HG03520 (cell line): ENCODE results near the gene CLMP.
"Not testable (repeated sequence)": the region's sequence is repeated elsewhere in the genome, so short reads cannot be mapped to it uniquely, and the experiment has no call there.

Experiments used
- ATAC-seq: cut with Tn5 transposase; IDR thresholded peaks from one replicate; pipeline ENCODE4 v1.9.1; 2021; ENCODE audit warnings: mild to moderate bottlenecking, moderate library complexity; ENCODE audit not compliant: unreplicated experiment

CLMP gene

DNA sequence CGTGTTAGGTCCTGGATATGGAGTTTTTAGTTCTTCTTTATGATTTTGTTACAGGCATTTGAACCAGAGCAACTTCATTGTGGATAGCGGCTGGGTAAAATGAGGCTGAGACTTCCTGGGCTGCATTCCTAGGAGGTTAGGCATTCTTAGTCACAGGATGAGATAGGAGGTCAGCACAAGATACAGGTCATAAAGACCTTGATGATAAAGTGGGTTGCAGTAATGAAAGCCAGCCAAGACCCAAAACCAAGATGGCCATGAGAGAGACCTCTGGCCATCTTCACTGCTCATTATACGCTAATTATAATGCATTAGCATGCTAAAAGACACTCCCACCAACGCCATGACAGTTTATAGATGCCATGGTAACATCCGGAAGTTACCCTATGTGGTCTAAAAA, 23.4 kb upstream of the CLMP start:
- ATAC-seq: no peak

DNA sequence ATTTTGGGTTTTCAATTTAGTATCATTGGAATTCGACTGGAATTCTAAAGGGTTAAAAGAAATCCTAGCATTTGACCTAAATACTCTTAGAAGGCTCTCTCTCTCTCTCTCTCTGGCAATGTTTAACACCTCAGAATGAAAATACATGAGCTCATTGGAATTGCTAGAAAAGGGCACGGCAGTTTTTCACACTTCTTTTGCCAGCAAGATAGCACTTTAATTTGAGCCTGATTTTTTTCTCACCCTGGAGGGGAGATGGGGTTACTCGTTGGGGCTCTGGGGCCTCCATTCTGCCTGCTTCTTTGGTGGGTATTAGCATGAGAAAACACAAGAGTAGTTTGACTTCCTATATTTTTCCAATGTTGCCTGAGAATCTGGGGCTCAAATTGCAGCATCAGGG, 22.8 kb upstream of the CLMP start:
- no peak for ATAC-seq

DNA sequence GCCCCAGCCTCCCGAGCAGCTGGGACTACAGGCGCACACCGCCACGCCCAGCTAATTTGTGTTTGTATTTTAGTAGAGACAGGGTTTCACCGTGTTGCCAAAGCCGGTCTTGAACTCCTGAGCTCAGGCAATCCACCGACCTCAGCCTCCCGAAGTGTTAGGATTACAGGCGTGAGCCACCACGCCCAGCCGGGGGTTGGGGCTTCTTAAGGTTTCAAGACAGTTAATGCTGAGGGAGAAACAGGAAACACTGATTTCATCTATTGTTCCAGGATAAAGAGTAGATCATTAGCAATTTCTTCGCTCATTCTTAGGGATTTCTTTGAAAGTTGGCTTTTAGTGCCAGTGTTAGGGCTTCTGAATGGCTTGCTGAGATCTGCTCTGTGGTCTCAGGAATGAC, 21.2 kb upstream of the CLMP start:
- no peak for ATAC-seq

DNA sequence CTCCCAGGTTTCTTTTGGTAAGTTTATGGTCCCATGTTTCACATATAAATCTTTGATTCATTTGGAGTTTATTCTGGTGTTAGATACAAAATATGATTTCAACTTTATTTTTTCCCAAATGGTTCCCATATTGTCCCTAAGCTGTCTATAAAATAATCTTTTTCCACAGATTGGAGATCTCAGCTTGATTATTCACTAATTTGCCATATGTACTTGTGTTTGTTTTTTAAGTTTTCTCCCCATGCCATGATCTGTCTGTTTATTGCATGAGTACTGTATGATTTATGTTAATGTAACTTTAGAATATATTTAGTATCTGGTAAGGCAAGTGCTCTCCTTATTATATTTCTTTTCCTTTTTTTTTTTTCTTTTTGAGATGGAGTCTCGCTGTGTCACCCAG, 19.9 kb upstream of the CLMP start:
- no peak for ATAC-seq

DNA sequence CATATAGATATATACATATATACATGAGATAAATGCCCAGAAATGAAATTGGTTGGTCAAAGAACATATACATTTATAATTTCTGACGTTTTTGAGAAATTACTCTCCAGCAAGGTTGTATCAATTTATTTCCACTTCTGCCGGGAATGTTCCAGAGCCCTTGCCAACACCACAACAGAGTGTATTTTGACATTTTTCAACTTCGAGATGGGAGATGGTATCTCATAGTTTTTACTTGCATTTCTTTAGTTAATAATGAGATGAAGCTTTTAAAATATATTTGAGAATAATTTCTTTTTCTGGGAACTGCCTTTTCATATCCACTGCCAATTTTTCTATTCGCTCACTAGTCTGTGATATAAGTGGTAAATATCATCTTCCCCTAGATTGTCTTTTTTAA, 19.3 kb upstream of the CLMP start:
- no peak for ATAC-seq

DNA sequence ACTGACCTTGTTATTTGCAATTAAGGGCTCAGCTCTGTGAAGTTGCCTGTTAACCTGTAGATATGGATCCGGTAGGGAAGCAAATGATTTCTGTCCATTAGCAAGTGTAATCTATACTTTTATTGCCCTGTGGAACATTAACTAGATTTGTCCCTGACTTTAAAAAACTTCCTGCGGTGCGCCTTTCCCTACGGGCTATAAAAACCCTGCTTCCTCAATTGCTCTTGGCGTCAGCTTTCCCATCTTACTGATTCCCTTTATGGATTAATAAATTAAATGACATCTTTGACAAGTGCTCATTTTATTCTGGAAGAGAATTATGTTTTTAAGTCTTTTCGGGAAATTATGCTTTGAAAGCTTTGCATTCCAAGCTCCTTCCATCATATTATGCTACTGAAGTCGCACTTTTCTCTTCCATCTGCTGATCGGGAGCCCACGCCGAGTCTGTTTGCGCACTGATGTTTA, 18.3 kb upstream of the CLMP start:
- ATAC-seq: no peak

DNA sequence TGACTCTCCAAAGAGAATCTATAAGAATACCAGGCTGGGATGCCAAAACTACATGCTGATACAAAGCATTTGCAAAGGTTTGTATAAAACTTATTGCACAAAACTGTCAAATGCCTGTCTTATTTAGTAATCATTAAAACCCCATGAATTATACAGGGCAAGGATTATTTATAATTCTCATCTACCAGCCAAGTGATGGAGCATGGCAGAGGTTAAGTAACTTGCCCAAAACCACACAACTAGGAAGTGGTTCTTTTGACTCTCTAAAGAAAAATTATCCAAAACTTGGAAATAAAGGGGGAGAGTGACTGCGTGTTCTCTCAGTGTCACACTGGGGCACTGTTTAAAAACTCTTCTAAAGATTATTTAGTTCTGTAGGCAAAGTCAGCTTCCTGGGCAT, 17.4 kb upstream of the CLMP start:
- no peak for ATAC-seq

DNA sequence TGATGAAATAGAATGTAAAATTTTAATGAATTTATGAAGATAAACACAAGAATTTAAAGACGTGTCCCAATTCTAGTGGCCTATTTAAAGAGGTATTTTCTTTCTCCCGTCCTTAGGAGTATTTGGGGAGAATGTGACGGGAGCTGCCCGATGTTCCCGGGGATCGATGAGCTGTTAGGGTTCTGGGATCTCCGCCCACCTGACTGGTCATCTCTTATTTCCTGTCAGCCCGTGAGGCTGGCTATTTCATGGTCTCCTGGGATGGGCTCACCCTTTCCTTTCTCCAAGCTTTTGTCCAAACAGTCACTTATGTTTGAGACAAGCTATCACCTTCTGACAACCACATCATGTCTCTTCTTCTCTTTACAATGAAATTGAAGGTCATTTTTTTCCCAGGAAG, 16.9 kb upstream of the CLMP start:
- no peak for ATAC-seq

DNA sequence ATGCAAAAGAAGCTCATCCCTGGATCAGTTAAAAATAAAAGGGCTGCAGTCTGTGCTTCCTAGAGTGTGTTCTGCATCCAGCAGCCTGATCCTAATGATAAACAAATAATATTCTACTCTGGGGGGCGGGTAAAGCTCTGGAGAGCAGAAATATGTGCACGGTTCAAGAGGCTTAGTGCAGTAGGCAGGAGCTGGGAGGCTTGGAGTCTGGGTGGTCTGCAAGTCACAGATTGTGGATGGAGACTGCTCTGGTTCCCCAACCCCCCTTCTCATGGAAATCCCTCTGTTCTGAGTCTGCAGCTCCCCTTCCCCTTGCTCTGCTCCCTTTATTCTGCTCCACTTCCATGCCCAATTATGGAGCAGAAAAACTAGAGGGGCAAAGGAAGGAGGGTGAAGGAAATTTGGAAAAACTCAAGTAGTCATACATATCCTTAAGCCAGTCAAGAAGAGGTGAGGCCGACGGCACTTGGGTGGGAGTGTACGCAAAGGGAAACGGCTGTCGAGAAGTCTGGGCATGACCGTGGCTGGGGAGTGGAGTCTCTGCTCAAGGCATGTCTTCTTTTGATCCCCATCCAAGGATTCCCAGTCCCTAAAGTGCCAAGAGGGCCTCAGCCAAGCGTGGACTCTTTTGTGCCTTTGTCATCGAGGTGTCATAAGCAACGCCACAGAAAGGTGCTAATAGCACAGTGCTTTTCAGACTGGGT, 16.3 kb upstream of the CLMP start:
- ATAC-seq: no peak

DNA sequence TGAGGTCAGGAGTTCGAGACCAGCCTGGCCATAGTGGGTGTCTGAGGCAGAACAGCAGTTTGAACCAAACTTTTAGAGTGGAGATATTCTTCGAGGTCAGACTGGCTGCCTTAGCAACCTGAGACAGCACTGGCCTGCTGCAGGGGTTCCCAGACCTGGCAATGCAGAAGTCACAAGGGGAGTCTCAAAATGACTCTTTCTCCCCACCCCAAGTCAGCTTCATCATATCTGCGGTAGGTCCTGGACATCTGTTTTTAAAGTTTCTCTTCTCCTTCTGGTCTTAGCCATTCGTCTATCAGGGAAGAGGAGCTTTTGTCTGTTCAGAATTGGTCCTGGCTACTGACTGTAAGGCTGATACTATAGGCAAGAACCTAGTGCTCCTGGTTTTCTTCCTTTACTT, 14.5 kb upstream of the CLMP start:
- no peak for ATAC-seq

DNA sequence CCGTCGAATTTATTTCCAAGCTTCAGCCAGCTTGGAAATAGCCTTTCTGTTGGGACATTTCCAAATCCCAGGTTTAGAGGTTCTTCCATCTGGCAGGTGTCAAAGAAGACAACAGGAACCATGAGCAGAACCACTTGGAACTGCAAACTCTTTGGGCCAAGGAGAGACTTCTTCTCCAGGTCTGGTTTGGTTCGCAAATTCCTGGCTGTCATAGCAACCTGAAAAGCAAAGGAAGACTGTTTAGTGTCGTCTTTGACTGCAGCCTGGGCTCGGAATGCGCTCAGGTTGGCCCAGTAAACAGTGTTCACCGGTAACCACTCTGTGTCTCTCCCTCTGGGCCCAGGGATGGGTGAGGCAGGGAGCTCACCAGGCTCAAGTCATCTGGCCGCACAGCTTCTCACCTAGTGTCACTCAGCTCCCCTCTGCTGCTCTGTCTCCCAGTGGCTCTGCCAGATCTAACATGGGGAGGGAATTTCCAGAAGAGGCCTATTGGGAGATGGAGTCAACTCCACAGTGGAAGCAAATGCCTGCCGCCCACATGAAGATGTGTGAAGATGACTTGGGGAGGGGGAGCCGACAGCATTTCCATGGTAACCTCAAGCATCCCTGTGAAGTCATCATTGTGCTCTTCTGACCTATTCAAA, 11.9 kb upstream of the CLMP start:
- ATAC-seq: no peak

DNA sequence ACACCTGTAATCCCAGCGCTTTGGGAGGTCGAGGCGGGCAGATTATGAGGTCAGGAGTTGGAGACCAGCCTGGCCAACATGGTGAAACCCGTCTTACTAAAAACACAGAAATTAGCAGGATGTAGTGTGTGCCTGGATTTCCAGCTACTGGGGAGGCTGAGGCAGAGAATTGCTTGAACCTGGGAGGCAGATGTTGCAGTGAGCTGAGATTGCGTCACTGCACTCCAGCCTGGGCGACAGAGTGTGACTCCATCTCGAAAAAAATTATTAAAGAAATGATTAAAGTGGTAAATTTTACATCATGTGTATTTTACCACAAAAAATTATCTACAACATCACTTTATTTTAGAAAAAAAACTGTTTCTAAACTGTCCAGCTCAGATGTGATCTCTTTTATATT, 11.0 kb upstream of the CLMP start:
- not testable (repeated sequence) for ATAC-seq

DNA sequence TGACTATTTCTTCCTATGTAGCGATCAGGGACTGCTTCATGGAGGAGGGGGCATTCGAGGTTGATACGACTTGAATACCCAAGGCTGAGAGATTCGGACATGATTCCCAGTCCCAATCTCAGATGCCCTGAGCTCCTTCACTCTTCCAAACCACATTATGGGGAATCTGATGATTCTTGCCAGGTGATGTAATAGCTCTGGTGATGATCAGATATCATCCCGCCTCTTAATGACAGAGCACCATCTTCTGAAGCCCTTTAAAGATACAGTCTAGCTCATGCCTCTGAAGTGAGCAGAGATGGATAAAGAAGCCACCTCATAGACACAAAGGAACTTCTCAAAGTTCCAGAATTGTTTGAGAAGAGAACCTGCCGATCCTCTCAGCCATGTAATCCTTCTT, 8.9 kb upstream of the CLMP start:
- no peak for ATAC-seq

DNA sequence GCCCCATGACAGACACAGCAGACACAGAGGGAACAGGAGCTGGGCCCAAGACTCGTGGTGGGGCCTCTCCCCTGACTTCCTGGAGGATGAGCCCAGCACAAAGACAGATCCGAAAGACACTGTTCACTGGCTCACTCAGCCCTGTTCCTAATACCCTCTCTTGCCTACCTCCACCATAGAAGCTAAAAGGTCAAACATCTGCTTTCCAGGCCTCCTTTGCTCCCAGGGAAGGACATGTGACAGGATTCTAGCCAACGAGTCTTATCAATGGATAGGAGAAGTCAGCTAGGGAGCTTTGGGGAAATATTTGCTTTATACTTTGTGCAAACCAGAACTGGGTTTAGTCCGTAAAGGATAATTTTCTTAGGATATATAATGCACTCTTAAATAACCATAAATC, 8.4 kb upstream of the CLMP start:
- no peak for ATAC-seq

DNA sequence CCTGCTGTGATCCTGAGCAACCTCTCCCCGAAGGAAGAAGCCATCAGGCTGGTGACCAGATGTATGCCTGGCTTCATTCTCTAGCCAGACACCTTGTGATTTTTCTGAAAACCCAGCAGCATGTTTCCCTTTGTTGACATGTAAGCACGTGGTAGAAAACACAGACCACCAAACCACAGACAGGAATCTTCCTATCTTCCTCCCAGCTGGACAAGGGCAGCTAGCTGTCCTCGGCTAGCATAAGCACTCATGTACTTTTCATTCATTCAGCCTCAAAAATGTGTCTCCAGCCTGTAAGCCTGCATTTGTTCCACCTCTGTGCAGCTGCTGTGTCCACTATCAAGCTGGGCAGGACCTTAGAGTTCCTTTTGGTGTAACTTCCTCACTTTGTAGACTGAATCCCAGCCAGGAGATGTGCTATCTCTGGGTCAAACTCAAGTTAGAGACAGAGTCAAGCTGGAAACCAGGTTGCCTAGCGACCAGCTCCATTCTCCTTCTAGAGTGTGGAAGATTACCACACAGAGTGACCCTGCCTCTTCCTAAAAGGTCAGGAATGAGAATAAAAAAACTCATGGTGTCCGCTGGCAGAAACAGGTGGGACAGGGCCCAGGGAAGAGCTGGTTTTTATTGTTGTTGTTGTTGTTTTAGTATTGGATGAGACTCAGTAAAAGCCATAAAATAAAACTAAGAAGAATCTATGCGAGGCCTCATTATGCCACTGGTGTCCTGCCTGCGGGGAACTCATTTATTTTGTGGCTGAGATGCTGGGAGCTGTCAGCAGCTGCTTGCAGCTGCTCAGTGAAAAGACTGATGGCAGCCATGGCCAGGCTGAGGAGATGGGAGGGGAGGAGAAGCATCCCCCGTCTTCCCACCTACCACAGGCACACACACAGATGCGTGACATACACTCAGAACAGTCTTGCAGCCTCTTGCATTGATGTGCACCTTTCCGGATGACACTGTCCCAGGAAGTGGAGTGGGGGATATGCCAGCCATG, 7.4 kb upstream of the CLMP start:
- no peak for ATAC-seq

DNA sequence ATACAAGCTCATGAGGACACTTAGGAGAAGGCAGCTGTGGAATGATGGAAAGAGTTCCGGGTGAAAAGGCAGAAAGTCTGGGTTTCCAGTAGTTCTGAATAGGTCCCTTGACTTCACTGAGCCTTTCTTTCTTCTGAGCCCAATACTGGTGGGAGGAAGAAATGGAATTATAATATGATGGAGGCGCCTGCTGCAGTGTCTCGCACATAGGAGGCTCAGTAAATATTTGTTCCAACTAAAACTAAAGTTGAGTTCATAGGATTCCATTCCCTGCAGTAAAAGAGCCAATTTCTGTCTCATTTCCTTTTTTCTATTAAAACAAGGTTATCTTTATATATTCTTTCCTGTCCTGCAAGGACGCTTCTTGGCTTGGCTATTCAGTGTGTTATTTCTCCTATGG, 5.2 kb upstream of the CLMP start:
- no peak for ATAC-seq

DNA sequence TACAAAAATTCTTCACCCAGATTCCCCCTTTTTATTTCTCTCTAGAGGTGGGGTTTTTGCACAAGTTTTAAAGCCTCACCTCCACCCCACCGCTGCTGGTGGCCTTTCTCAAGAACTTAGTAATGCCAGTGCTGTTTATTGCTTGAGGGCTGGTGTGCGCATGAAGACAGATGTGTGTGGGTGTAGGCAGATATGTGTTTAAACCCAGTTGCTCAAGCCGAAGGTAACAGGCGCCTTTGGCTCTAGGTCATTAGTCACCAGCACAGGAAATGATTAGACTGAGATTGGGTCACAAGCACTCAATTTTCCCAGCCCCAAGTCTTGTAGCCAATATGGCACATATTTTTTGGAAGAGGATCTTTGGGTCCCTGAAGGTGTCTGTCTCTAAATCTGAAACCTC, 2.7 kb upstream of the CLMP start:
- no peak for ATAC-seq

DNA sequence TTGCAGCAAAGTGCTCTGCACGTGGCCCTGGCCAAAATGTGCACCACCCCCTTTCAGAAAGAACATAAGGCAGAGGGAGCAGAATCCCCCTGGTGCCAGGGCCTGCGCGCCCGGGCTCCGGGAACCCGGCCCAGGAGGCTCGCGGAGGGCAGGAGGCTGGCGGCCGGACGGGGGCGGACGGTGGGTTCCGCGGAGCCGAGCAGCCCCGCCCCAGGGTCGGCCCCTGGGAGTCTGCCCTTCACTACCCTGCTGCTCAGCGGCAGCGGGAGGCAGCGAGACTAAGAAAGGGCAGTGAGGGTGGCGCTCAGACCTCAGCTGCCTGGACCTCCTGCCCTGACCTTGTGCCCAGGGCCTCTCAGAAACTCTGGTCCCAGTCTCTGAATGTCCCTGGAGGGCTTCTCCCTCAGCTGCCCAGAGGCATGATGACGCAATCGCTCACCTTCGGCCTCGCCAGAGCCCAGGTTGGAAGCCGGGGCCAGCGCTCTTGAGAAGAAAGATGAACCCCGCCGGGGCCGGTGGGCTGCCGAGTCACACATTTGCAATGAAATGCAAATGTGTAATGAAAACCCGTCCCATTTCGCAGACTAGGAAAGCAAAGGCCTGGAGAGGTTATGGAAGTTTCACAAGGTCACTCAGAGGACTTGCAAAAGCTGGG, 1.1 kb upstream of the CLMP start:
- ATAC-seq: no peak

DNA sequence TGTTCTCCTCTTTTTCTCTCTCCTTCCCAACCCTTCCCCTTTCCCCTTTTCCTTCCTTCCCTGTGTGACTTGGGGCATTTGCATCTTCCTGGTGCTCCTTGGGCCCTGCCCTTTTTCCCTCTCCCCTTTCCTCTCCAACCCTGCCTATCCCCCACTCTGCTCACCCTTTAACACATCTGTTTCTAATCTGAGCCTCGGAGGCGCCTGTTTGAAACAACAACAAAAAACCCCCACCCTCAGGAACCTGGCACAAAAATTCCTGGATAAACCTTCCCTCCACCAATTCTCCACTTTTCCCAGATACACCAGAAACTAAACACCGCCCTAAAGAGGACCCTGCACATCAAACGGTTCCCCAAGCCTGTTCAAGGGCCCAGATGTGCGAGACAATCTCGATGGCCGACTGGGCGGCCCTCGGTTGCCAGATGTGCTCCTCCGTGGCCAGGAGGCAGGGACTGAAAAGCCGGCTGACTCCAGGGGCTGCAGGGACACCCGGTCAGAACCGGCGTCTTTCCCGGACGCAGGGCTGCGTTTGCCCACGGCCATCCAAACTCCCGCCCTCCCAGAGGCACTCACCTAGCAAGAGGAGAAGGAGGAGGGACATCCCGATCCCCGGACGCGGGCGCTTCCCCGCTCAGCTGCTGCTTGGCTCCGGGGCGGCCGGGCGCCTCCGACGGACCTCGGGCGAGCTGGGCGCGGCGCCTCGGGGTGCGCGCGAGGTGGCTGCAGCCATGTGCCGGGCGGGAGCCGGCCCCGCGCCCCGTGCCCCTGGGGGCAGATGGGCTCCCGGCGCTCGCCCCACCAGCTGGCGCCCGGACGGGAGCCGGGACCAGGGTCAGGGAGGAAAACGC, 486 bp downstream of the CLMP start:
- ATAC-seq: no peak

DNA sequence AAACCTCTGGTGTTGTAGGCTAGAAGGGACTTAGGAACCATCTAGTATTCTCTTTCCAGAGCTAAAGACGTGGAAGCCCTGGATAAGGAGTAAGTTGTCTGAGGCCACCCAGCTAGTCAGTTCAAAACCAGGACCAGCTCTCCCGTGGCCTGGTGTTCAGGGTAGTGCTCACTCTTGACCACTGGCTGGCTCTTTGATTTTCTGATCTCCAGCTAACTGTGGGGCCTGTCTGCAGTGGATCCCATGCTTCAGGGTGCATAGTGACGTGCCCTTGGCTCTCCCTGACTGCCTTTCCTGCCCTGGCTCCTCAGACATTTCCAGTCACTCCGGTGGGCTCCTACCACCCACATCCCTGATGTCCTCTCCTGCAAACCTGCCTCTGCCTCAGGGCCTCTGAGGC, 1.3 kb downstream of the CLMP start:
- ATAC-seq: no peak
